H1 (cell line): ENCODE measurements around the gene TAS1R1.

Source experiments
- POLR2AphosphoS5 ChIP-seq: IDR thresholded peaks from 2 replicates; pipeline ENCODE4 v1.6.1; 2011; ENCODE audit warnings: low read depth, low read length
- RAD21 ChIP-seq, 2 experiments: IDR thresholded peaks in 1 of 2; conservative IDR thresholded peaks in 1 of 2; 2 replicates each; pipeline ENCODE4 v1.6.1; 2011; ENCODE audit warnings: low read depth in 2 of 2, low read length in 2 of 2, improper control_type of control experiment in 1 of 2, inconsistent platforms in 1 of 2, mild to moderate bottlenecking in 1 of 2, moderate library complexity in 1 of 2
- TBP ChIP-seq: IDR thresholded peaks from 2 replicates; pipeline ENCODE4 v1.6.1; 2011; ENCODE audit warnings: low read depth, low read length, improper control_type of control experiment
- TF ChIP-seq, protein P1 (sequence below), 3 experiments: IDR thresholded peaks; 1 replicate in 2 of 3; 2 replicates in 1 of 3; pipeline versions ENCODE4 v1.5.1 to v1.6.1; 2011; ENCODE audit warnings: low read length in 3 of 3, mild to moderate bottlenecking in 3 of 3, inconsistent platforms in 2 of 3, low read depth in 1 of 3, moderate library complexity in 1 of 3; ENCODE audit not compliant: insufficient read depth in 1 of 3; ENCODE audit errors: control extremely low read depth in 1 of 3

DNA sequence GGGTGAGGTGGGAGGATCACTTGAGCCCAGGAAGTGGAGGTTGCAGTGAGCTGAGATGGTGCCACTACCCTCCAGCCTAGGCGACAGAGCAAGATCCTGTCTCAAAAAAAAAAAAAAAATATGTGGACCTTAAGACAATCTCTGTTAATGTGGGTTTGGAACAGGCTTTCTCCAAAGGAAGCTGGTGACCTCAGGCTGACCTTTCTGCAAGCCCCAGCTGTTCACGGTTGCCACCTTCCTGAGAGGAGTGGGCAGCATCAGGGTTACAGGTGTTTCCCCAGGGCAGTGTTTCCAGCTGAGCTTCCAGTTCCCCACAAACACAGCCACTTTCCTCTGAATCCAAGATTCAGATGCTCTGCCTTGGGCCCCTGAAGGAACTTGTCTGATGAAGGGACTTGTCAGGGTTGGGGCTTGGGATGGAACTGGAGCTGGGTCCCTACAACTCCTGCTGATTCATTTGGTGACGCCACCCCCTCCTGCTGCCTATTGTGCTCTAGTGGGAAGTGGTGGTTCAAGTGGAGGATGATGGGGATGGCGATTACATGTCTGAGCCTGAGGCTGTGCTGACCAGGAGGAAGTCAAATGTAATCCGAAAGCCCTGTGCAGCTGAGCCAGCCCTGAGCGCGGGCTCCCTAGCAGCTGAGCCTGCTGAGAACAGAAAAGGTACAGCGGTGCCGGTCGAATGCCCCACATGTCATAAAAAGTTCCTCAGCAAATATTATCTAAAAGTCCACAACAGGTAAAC is 26.6 kb downstream of the TAS1R1 start:
- no peak for TF ChIP-seq POLR2AphosphoS5
- TF ChIP-seq, protein P1, sequence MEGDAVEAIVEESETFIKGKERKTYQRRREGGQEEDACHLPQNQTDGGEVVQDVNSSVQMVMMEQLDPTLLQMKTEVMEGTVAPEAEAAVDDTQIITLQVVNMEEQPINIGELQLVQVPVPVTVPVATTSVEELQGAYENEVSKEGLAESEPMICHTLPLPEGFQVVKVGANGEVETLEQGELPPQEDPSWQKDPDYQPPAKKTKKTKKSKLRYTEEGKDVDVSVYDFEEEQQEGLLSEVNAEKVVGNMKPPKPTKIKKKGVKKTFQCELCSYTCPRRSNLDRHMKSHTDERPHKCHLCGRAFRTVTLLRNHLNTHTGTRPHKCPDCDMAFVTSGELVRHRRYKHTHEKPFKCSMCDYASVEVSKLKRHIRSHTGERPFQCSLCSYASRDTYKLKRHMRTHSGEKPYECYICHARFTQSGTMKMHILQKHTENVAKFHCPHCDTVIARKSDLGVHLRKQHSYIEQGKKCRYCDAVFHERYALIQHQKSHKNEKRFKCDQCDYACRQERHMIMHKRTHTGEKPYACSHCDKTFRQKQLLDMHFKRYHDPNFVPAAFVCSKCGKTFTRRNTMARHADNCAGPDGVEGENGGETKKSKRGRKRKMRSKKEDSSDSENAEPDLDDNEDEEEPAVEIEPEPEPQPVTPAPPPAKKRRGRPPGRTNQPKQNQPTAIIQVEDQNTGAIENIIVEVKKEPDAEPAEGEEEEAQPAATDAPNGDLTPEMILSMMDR (IDR thresholded peaks at IDR 0.05; ENCODE audit: control extremely low read depth in 1 of 3, insufficient read depth in 1 of 3, low read depth in 1 of 3, low read length in 3 of 3) = no peak
- no peak for TF ChIP-seq RAD21 (IDR thresholded peaks at IDR 0.05 in 1 of 2, conservative IDR thresholded peaks at IDR 0.05 in 1 of 2; ENCODE audit: low read depth in 2 of 2, low read length in 2 of 2)
- no peak for TF ChIP-seq TBP
